ENCODE data around the gene MICA.
A peak's percentile ranks its signal among the peaks of the same experiment; 100 is the strongest.

Gene MICA

DNA sequence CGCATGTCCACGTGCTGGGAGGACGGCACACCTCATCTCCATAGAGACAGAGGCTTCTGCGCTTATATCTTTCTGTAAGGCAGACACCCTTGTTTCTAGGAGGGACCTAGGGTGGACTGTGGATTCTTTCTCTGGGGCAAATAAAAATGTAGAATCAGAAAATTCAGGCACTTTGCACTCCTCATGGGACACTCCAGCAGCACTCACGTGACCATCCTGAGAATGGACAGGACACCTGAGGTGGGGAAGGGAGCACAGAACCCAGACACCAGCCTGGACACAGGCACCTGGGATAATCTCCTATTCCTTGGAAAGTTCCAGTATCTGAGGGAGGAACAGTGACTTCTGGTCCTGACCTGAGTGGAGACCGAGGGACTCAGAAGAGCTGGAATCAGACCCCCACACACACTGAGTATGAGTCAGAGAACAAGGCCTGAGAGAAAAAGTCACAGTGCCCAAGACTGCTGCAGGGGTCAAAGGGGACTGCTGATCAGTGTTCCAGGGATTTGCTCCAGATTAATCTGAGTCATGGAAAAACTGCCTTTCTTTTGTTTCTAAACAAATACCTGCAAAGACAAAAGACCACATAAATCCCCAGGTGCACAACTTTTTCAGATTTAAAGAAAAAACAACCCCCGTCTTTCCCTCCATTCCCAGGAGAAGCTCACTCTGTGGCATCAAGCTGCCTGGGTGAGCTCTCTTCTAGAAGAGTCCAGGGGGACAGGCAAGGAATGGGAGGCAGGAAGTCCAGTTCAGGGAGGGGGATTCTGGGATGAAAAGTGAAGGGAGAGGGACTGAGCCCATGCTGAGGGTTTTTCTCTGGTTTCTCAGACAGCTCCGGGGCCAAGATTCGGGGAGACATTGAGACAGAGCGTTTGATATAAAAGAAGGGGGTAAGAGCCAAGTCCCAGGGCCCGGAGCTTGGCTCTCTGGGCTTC, 58.9 kb downstream of the MICA start:
- no peak for DNase-seq

GRCh38 chr6:31462964-31463870, 59.8 kb downstream of the MICA start:
- peak; percentile 53 for DNase-seq

DNA sequence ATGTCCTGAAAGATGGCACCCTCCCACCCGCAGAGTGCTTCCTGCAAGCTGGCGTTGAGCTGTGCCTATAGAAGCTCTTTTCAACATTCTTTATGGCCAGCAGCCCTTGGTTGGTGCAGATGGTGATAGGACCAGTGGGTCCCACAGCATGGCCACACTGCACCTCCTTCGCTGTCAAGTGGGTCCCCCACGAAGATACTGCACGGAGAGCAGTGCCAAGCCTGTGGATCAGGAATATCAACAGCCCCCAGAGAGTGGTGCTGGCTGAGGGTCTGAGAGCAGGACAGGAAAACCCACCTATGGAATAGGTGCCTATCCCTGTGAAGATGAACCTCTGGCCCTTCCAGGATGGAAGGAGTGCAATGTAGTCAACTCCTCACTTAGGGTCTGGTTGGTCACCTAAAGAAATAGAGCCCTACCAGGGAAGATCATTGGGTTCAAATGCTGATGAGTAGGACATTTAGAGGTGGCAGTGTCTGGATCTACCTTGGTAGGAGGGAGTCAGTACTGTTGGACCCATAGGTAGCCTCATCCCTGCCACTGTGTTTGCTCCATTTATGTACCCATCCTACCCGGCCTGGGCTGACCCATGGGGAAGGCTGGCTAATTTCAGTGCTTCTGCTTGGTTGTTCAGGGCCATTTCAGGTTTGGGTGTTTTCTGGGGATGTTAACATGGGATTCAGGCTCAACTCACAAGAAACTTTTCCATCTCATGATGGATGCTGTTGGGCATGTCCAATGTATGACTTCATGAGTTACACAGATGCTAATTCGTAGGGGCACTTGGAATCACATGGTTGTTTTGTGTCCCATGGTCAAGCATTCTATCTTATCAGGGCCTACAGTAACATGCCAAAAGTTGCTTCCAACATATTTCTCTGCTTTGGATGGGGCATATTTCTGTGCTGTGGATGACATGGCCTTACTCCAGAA, 61.1 kb downstream of the MICA start:
- no peak for DNase-seq

Measured in amniotic stem cell (primary cell).